ENCODE results near the gene C10orf71.

C10orf71 gene

DNA sequence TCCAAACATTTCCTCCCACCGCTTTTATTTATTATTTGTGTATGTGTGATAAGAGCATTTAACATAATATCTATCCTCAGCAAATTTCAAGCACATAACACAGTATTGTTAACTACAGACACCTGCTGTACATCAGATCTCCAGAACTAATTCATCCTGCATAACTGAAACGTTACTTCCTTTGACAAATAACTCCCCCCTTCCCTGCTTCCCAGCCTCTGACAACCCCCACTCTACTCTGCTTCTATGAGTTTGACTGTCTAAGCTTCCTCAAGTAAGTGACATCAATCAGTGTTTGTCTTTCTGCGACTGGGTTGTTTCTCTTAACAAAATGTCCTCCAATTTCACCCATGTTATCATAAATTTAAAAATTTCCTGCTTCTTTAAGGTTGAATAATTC lies 22.1 kb downstream of the C10orf71 start:
- DNase-seq = no peak

DNA sequence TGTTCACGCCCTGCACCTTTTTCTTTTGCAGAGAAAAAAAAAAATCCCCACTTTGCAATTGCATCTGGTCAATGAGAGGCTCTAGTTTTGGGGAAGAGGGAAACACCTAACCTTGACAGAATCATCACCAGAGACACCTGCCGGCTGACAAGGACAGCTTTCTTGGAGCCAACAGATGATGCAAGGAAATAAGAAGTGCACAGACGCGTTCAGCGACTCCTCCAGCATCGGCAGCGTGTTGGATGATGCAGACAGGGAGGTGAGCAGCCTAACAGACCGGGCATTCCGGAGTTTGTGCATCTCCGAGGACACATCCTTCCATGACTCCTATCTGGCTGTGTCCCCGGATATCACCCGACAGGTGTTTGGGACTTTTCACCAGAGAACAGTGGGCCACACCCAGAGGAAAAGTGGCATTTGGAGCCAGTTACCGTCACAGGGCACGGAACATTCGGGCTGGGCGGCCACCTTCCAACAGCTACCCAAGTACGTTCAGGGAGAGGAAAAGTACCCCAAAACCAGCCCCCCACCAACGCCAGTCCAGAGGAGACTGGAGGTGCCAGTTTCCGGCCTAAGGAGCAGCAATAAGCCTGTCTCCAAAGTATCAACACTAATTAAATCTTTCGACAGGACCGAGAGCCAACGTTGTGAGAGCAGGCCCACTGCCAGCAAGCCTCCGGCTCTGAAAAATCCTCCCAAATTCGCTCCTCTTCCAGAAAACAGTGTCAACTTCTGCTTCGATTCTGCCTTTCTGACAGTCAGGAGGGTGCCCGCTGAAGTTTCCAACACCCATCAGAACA lies 23.6 kb downstream of the C10orf71 start:
- no peak for DNase-seq

DNA sequence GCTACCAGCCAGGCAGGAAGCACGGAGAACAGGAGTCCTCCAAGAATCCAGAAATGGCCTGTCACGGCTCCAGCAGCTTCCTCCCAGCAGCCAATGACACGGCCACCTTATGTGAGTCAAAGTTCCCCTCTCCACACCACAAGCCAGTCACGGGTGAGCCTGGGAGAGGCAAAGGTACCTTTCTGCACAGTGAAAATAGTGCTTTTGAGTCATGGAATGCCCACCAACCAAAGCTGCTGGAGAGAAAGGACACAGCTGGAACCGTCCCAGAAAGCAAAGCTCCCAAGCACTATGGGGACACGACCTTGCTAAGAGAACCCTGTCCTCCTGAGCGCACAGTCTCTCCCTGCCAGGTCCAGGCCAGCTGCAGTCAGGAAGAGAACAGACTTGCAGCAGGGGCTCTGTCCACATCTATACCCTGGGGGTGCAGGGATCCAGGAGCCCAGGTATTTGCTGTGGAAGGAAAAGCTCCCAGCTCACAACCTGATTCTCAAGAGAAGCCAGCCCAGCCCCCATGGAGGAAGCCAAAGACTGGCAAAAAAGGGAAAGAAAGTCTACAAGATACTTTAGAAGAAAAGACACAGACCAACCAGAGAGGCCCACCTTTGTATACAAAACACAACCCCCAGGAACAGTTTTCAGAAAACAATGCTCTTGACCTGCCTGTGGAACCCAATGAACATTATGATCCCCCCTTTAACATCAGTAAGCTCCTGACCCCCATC lies 24.4 kb downstream of the C10orf71 start:
- DNase-seq = no peak

DNA sequence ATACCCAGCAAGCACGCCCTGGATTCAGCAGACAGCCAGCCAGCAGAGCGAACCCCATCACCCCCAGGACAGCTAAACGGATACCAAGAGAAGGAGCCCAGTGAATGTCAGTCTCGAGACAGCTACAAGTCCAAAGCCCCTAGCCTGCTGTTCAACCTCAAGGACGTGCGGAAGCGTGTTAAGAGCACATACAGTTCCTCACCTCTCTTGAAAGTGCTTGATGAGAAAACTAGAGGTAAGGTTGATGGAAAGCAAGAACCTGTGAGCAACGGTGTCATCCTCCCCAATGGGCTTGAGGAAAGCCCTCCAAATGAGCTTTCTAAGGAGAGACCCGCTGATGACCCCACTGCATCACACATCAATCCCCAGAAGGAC lies 24.9 kb downstream of the C10orf71 start:
- DNase-seq = no peak

DNA sequence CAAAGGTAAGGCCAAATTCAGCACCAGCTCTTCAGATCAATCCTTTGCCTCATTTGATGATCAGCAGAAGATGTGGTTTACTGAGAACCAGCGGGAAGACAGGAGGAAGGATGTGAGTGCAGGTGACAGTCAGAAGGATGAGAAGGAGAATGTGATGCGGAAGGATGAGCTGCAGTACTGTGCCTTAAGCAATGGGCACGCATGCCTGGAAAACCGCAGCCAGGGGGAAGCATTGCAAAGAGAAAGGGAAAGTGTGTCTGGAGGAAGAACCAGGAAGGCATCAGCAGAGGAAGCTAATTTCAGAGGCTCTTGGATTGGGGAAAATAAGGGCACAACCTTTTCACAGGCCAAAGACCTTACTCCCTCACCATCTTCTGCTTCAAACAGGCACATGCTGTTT lies 25.7 kb downstream of the C10orf71 start:
- DNase-seq = no peak

DNA sequence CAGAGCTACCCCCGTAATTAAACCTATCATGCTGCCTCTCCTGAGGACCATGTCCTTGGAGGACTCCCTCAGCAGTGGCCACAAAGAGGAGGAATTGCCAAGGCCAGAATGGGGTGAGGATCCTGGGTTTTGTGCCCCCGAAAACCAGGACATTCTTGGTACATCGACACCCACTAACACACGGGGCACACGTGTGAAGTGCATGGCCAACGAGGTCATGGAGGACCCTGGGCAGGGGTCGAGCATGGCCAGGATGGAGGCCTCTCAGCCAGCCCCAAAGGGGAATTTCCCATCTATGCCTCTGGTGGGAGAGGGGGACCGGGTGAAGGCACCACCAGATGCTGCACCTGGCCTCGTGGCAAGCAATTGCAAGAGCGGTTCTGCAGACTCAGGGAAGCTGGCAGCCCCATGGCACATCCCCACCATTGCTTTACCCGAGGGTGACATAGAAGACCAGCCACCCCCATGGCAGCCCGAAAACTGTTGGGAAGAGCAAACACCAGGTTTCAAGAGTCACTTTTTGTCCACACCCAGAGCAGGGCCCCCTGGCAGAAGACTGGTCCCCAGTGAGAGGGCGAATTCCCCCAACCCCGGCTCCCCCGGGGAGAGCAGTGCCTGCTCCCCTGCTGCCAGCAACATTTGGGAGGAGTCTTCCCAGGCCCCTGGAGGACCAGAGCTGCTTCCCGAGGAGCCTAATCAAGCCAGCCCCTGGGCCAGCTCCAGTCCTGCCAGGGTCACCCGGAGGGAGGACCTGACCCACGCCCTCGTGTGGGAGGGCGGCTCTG lies 26.4 kb downstream of the C10orf71 start:
- no peak for DNase-seq

DNA sequence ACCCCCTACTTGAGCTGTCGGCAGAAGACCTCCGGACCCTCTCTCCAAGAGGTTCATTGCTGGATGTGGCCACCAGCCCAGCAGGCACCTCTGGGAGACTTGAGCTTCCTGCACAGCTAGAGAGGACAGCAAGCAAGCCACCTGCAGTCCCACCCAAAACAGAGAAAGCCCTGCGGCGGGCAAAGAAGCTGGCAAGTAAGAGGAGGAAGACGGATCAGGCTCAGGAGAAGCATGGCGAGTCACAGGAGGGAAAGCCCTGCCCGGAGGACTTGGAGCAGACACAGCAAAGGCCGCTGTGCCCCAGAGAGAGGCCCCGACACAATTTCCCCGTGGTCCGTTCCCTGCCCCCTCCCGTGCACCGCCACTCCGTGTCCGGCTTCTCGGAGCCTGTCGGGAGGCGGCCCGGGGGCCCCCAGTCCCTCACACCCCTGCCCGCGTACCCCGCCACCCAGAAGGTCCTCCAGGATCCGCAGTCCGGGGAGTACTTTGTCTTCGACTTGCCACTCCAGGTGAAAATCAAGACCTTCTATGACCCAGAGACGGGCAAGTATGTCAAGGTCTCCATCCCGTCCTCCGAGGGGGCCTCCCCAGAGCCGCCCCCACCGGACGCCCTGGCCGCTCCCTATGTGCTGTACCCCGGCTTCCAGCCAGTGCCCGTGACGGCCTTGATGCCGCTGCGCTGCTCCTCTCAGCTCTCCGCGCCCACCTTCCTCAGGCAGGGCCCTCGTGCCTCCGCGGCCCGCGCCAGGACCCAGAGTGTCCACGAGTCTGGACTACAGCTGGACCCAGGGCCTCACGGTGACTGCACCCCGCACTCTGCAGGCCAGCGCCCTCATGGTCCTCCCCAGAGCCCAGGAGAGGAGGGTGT lies 27.2 kb downstream of the C10orf71 start:
- no peak for DNase-seq

DNA sequence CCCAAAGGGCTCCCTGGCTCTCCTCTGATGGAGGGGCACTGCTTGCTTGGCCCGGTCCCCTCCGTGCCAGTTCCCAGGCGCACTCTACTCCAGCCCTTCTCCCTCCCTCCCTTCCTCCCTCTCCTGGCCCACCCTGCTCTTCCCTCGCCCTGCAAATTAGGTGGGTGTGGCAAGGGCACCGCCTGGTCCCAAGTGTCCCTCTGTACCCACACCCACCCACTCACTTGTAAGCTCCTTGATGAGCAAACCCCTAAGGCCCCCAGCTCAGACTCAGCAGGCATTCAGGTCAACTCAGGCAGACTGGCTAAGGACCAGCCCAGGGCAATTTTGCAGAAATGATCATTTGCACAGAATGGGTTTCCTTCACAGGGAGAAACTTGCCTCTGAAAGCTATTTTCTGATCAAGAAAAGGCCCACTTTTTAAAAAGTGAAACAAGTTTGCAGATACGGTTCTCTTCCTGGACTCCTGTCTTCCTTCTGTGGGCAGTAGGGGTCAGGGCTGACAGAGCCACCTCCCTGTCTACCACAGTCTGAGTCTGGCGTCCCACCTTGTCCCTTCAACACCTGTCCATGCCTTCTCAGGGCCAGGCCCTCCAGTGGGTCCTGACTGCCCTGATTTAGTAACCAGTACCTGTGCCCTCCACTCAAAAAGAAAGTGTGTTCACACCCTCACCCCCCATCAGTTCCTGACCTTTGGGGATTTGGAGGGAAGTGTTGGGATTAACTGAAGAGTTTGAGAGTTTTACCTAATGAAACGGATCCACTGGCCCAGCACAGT lies 28.3 kb downstream of the C10orf71 start:
- no peak for DNase-seq

DNA sequence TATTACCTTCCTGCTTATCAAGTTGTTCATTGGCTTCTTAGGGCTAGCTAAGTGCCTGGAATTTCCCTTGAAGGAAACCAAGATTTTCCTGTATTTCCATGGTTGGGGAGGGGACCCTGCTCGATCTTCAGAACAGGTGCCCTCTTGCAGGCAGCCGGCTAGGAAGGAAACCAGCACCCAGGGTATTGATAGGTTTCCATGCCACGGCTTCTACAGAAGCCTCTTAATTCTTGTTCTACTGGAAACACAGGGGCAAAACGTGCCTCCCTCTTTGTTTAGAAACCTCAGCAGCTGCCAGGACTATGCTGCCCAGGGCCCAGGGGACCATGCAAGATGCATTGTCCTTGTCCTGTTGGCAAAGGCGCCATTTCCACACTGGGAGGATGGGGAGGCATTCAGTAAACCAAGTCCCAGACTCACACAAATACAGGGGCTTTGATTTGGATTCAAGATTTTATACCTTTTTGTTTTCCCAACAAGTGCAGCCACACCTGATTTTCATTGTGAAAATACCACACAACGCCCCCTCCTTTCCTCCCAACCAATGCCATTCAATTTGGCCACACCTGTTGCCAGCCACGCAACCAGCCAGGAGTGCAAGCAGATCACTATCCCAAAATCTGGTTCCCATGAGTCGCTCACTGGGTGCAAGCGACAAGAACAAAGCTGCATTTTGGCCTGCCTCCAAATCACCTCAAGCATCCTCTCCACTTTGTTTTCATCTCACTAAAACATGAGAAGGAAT lies 29.6 kb downstream of the C10orf71 start:
- no peak for DNase-seq

DNA sequence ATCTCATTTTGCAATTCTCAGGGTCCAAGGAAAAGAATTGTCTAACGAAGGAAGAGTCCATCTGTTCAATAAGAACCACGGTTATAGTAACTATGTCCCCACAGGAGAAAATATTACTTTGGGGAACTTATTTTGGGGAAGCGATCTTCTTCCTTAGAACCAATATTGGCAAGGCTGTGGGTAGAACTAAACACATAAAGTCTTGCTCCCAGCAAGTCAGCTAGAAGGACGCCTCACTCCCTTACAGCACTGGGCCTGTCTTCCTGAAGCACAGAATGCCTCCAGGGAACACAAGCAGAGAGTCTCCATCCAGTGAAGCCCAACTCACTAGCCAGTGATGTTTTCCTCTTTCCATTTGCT lies 30.2 kb downstream of the C10orf71 start:
- no peak for DNase-seq

DNA sequence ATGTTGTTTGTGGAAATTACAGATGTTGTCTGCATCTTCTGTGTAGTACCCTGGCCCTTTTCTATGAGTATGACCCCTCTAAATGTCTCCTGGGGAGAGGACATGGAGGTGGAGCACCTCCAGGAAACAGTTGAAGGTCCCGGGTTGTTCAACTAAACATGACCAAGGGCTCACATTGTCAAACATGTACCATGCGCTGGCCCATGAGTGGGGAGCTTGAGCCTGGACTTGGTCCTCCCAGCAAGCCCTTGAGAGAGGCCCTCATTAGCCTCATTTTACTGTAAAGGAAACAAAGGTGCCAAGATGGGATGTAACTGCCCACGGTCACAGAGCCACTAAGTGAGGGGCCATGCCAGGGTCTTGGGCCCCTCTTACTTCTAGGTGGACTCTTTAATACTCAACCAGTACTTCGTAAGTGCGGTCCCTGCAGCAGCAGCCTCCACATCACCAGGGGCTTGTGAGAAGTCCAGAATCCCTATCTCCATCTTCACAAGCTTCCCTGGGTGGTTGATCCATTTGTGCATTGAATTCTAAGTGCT lies 31.2 kb downstream of the C10orf71 start:
- no peak for DNase-seq

DNA sequence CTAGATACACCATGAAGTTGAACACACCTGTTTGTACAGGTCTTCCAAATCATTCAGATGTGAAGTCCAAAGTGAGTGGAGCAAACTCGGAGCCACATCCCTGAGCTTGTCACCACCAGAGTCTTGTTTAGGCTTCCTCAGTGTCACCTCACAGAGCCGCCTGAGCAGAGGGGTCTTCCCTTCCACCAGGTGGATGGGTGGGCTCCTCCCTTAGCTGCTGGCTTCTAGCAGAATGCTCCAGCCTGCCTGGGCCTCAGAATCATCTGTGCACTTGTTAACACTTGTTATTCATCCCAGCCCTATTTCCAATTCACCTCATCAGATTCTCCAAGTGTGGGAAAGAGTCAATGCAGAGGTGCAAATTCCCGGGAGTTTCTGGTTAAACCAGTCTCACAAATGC lies 32.5 kb downstream of the C10orf71 start:
- DNase-seq = no peak

DNA sequence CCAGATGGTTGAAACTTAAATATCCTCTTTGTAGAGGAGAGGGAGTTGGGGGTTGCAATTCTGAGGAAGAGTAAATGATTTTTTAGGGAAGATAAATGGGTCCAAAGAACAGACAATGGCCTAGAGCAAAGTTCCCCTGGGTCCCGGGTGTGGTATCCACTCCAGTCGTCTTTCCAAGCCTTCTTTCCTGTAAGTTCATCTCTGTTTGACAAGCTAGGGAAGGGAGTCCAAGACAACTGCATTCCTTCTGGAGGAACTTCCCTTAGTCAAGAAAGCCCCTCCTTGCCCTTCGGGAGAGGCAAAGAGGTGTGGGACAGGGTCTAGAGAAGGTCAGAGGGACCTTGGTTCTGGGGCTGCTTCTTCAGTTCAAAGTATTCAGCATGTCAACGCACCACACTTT lies 33.4 kb downstream of the C10orf71 start:
- DNase-seq = no peak

DNA sequence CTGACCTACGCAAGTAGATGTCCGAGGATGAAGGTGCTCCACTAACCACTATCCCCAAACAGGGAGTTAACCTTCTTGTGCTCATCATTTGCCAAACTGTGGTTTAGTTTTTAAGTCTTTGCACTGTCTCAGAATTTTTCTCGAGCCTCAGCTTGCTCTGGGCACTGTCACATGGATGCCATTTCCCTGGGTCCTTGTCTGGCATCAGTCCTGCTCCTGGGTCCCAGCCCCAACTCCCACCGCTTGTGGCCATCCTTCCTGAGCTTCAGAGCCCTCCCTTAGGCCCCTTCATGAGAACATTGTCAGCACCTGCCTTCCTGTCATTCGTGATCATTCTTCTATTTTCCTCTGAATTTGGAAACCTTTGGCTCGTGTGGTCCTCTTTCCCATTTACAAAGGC lies 33.8 kb downstream of the C10orf71 start:
- no peak for DNase-seq

DNA sequence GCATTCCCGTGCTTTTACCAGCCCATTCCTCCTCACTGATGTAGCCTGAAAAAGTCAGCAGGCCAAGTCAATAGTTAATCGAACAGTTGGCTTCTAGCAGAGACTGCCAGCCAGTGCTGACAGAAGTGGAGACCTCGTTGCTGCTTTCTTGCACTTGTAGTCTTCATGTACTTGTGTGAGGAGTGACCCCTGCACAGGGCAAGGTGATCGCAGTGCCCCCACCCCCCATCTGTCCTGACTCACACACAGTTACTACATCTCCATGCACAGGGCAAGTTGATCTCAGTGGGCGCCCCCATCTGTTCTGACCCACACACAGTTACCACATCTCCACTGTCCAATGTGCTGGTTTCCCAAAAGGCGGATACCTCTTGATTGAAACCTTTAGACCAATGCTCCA lies 34.2 kb downstream of the C10orf71 start:
- DNase-seq = no peak

DNA sequence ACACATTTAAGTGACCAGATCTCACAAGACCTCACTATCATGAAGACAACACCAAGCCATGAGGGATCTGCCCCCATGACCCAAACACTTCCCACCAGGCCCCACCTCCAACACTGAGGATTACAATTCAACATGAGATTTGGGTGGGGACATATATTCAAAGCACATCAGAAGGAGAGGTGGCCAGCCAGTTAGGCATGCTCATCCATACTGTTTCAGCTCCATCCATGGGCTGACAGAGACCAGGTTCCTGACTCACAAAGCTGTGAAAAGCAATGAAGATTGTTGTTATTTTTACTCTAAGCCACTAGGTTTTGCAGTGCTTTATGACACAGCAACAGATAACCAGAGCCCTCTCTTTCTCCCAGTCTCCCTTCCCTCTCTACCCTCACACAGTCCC lies 36.0 kb downstream of the C10orf71 start:
- DNase-seq = no peak

DNA sequence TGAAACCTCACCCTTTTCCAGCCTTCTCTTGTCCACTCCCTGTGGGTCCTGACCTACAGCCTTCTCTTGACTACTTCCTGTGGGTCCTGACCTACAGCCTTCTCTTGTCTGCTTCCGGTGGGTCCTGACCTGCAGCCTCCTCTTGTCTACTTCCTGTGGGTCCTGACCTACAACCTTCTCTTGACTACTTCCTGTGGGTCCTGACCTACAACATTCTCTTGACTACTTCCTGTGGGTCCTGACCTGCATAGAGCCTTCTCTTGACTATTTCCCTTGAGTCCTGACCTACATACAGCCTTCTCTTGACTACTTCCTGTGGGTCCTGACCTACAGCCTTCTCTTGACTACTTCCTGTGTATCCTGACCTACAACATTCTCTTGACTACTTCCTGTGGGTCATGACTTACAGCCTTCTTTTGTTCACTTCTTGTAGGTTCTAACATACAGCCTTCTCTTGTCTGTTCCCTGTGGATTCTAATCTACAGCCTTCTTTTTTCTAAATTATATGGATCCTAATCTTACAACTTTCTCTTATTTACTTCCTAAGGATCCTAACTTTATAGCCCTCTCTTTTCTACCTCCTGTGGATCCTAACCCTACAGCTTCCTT lies 36.5 kb downstream of the C10orf71 start:
- DNase-seq = no peak

DNA sequence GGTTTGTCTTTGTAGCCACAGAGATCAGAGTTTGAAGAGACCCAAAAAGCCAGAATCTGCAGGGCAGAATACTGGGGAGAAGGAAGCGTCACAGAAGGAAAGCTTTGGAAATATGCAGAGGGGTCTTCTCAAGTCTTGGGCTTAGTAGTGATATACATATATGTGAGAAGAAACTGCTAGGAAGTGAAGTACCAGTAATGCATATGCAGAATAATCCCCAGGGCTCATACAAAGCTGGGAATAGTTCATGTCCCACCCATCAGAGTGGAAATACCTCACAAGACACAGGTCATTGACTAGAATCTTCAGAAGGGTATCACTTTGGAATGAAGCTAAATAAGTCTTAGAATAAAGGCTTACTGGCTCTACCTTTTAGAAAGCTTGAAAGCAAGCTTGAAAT lies 39.6 kb downstream of the C10orf71 start:
- no peak for DNase-seq

DNA sequence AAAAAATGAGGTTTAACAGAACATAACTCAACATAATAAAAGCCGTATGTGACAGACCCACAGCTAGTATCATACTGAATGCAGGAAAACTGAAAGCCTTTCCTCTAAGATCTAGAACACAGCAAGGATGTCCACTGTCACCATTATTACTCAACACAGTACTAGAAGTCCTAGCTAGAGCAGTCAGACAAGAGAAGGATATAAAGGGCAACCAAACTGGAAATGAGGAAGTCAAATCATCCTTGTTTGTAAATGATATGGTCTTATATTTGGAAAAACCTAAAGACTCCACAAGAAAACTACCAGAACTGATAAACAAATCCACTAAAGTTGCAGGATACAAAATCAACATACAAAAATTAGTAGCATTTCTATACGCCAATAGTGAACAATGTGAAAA lies 45.9 kb downstream of the C10orf71 start:
- no peak for DNase-seq

DNA sequence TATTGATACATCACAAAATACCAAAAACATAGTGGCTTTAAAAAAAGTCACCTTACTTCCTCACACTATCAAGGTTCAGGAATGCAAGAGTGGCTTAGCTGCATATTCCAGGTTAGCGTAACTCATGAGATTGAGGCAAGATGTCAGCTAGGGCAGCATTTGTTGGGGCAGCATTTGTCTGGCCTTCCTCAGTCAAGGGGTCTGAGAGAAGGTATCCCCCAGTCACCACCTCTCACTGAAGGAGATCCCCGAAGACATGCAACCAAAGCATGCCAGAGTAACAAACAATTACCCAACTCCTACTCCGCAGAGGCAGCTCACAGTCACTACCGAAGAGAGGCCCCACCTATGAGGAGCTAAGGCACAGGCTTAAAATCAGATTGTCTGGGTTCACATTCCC lies 48.4 kb downstream of the C10orf71 start:
- no peak for DNase-seq

DNA sequence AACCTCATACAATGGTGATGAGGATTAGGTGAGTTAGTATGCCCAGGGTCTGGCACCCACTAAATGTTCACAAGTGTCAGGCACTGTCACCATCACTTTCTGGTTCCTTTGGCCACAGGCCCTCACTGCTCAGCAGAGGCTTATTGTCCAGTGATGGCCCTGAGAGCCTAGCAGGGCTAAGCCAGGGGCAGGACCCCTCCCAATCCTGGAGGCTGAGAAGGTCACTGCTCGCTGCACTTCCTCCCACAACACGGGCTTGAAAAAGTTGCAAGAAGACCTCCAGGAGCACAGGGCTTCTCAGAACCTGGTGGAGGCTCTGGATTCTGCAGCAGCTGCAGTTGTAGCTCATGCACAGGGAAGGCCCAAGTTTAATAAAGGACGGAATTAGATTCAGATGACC lies 48.9 kb downstream of the C10orf71 start:
- DNase-seq = no peak

All from hematopoietic multipotent progenitor cell treated with erythropoietin and hydrocortisone succinate and interleukin-3 and kit ligand, for 6 days (in vitro differentiated cells).